SK-N-SH (cell line): ENCODE measurements around the gene RIT1. TPM values are rescaled to one million over a fixed set of nuclear protein-coding genes. Genes with fewer than 3 reads are reported as not detected.

Experiments
- CTCF ChIA-PET: fragments of 300-600, 350-600 bp; formaldehyde crosslinking; extraction: SDS; loops from one replicate; lab custom pipeline; 2021; lab: Yijun Ruan, JAX
- POLR2A ChIA-PET: fragments of 350-600 bp; sonication (Branson Sonifier 250); formaldehyde crosslinking; extraction: SDS; loops from one replicate; lab custom pipeline; 2020; ENCODE audit warnings: antibody characterized with exemption, inconsistent platforms; lab: Yijun Ruan, JAX
- DNase-seq: peaks from one replicate; pipeline ENCODE4 v3.0.0; 2012
- H2AFZ ChIP-seq: fragments of 200-600 bp; sonication (generic); 2 replicates; pipeline ENCODE4 v1.8.1; 2016; ENCODE audit warnings: antibody characterized with exemption, mild to moderate bottlenecking, low read depth
- H3F3A ChIP-seq: fragments of 200-600 bp; sonication (generic); replicated peaks from 2 replicates; pipeline ENCODE3; 2016; ENCODE audit warnings: antibody characterized with exemption, mild to moderate bottlenecking; ENCODE audit not compliant: insufficient read depth
- H3K27ac ChIP-seq, 2 experiments: fragments of 200-500 bp in 1 of 2; fragments of 200-600 bp in 1 of 2; sonication (Bioruptor generic) in 1 of 2; sonication (generic), shearing (Covaris generic) in 1 of 2; 2 replicates each; pipeline versions ENCODE4 v1.5.1 to v1.6.1; 2014 to 2016; ENCODE audit warnings: low read depth in 2 of 2, inconsistent platforms in 1 of 2, low read length in 1 of 2, mild to moderate bottlenecking in 1 of 2, mixed read lengths in 1 of 2
- H3K27me3 ChIP-seq: fragments of 200-600 bp; sonication (generic), shearing (Covaris generic); 2 replicates; pipeline ENCODE4 v1.6.1; 2016; ENCODE audit warnings: mixed run types; ENCODE audit not compliant: insufficient read depth
- H3K36me3 ChIP-seq, 2 experiments: fragments of 200-500 bp in 1 of 2; fragments of 200-600 bp in 1 of 2; sonication (Bioruptor generic) in 1 of 2; sonication (generic) in 1 of 2; replicated peaks in 1 of 2; 2 replicates each; pipeline versions ENCODE3 to v1.5.1; 2014 to 2016; ENCODE audit warnings: low read length in 1 of 2, mild to moderate bottlenecking in 1 of 2; ENCODE audit not compliant: insufficient read depth in 2 of 2, control insufficient read depth in 1 of 2
- H3K4me1 ChIP-seq, 2 experiments: fragments of 200-500 bp in 1 of 2; fragments of 200-600 bp in 1 of 2; sonication (Bioruptor generic) in 1 of 2; sonication (generic), shearing (Covaris generic) in 1 of 2; 2 replicates each; pipeline versions ENCODE4 v1.5.1 to v1.6.1; 2014 to 2016; ENCODE audit warnings: low read depth in 1 of 2, low read length in 1 of 2, mixed run types in 1 of 2; ENCODE audit not compliant: insufficient read depth in 2 of 2, control insufficient read depth in 1 of 2
- H3K4me2 ChIP-seq: fragments of 200-600 bp; sonication (generic), shearing (Covaris generic); 2 replicates; pipeline ENCODE4 v1.6.1; 2017; ENCODE audit warnings: mixed run types
- H3K4me3 ChIP-seq, 2 experiments: fragments of 200-500 bp in 1 of 2; fragments of 200-600 bp in 1 of 2; sonication (Bioruptor generic) in 1 of 2; sonication (generic), shearing (Covaris generic) in 1 of 2; 2 replicates each; pipeline versions ENCODE4 v1.5.1 to v1.8.1; 2014 to 2016; ENCODE audit warnings: low read depth in 2 of 2, inconsistent platforms in 1 of 2, low read length in 1 of 2, mild to moderate bottlenecking in 1 of 2, mixed read lengths in 1 of 2, moderate library complexity in 1 of 2
- H3K79me2 ChIP-seq: fragments of 200-600 bp; sonication (generic); 2 replicates; pipeline ENCODE4 v1.8.1; 2017; ENCODE audit warnings: mild to moderate bottlenecking; ENCODE audit not compliant: insufficient read depth
- H3K9ac ChIP-seq: fragments of 200-600 bp; sonication (generic); 2 replicates; pipeline ENCODE4 v1.6.1; 2017; ENCODE audit warnings: mixed run types
- H3K9me2 ChIP-seq: fragments of 200-600 bp; sonication (generic); 2 replicates; pipeline ENCODE4 v1.6.1; 2017; ENCODE audit warnings: mixed run types
- H3K9me3 ChIP-seq: fragments of 200-600 bp; sonication (generic); 2 replicates; pipeline ENCODE4 v1.6.1; 2017; ENCODE audit warnings: mixed run types, mild to moderate bottlenecking, moderate library complexity
- H4K20me1 ChIP-seq: fragments of 200-600 bp; sonication (generic); 2 replicates; pipeline ENCODE4 v1.6.1; 2017; ENCODE audit warnings: mild to moderate bottlenecking, mixed run types; ENCODE audit not compliant: insufficient read depth
- CTCF ChIP-seq: fragments of 200-600 bp; sonication (generic); IDR thresholded peaks from 2 replicates; pipeline ENCODE4 v1.6.1; 2017; ENCODE audit warnings: antibody characterized with exemption, mild to moderate bottlenecking, moderate library complexity
- ELF1 ChIP-seq: IDR thresholded peaks from 2 replicates; pipeline ENCODE4 v1.4.0; 2012
- EP300 ChIP-seq, 2 experiments: IDR thresholded peaks; 2 replicates each; pipeline versions ENCODE4 v1.4.0 to v1.6.1; 2012; ENCODE audit warnings: borderline replicate concordance in 1 of 2, low read depth in 1 of 2, low read length in 1 of 2
- EZH2phosphoT487 ChIP-seq: fragments of 200-600 bp; sonication (generic); IDR thresholded peaks from 2 replicates; pipeline ENCODE4 v1.6.1; 2017; ENCODE audit warnings: low read depth, mixed run types, mild to moderate bottlenecking, antibody characterized with exemption, moderate library complexity, borderline replicate concordance
- FOXM1 ChIP-seq: IDR thresholded peaks from 2 replicates; pipeline ENCODE4 v1.4.0; 2012; ENCODE audit warnings: low read depth, mild to moderate bottlenecking
- GABPA ChIP-seq: IDR thresholded peaks from 2 replicates; pipeline ENCODE4 v1.4.0; 2012; ENCODE audit warnings: low read depth, mild to moderate bottlenecking
- IRF3 ChIP-seq: fragments of 150-350 bp; IDR thresholded peaks from 2 replicates; pipeline ENCODE4 v1.6.1; 2016; ENCODE audit warnings: mild to moderate bottlenecking, low read depth, low read length
- JUND ChIP-seq: IDR thresholded peaks from 2 replicates; pipeline ENCODE4 v1.4.0; 2012
- NFIC ChIP-seq: IDR thresholded peaks from 2 replicates; pipeline ENCODE4 v1.4.0; 2012; ENCODE audit warnings: borderline replicate concordance
- NRF1 ChIP-seq: IDR thresholded peaks from 2 replicates; pipeline ENCODE4 v1.6.1; 2012; ENCODE audit warnings: low read depth, mild to moderate bottlenecking, low read length
- PBX3 ChIP-seq: IDR thresholded peaks from 2 replicates; pipeline ENCODE4; 2012
- RAD21 ChIP-seq: IDR thresholded peaks from 2 replicates; pipeline ENCODE4 v1.6.1; 2012; ENCODE audit warnings: mild to moderate bottlenecking, low read length
- SMC3 ChIP-seq: IDR thresholded peaks from 2 replicates; pipeline ENCODE4 v1.6.1; 2012; ENCODE audit warnings: low read depth, low read length, improper control_type of control experiment
- WGBS: methylation state at CpG from one replicate; pipeline ENCODE4 v1.1.6; 2017; ENCODE audit warnings: low lambda C conversion rate; 5-methylcytosine and 5-hydroxymethylcytosine counted together
- polyA plus RNA-seq, 3 experiments: library from polyadenylated mRNA; depleted of rRNA; stranded (reverse); fragments of >200 nt; gene quantifications; 2 replicates each; pipeline ENCODE4 v1.2.3, GENCODE V29; 2012

RIT1 gene
- polyA plus RNA-seq, 1 of the 3 experiments (the other 2 are of a cell fraction) = 28.8 TPM

GRCh38 chr1:155938220-155938627, 27.1 kb upstream of the RIT1 start:
- H3F3A ChIP-seq = peaks cover 37% of the 10 kb centered on the region
- H3K27ac ChIP-seq = peak overlapping the region in 1 of 2 experiments; percentile 49; a peak in 2 of 4 replicates
- H3K9ac ChIP-seq = no peak overlapping the region
- CTCF ChIA-PET = interaction anchor here (0.6 to 5.2 kb wide), 33 partner anchors 11 to 1109 kb away, joined by 3 to 83 read pairs (median 3); partner anchors contain the start of genes ARHGEF2, SSR2 and SYT11
- H3K36me3 ChIP-seq = peaks cover 0 to 2% of the 10 kb centered on the region in 2 experiments
- no peaks in the 10 kb centered on the region for H3K27me3 ChIP-seq
- no peak overlapping the region for H3K4me3 ChIP-seq
- H3K4me1 ChIP-seq = peaks cover 19 to 23% of the 10 kb centered on the region in 2 experiments
- no peaks in the 10 kb centered on the region for H3K9me2 ChIP-seq
- H2AFZ ChIP-seq = no peak overlapping the region; the same call in 1 of the 2 replicates
- WGBS = 5% methylated on average over 1 of the region's 1 CpG
- no peak for TF ChIP-seq FOXM1
- peak; percentile 89 for TF ChIP-seq SMC3
- TF ChIP-seq CTCF = peak; percentile 75
- TF ChIP-seq NRF1 = 0 out of 2 replicates have a peak, but pooled peaks have one; percentile 1
- no peak for TF ChIP-seq PBX3
- no peak for TF ChIP-seq EZH2phosphoT487
- no peak for TF ChIP-seq EP300 (IDR thresholded peaks at IDR 0.05; ENCODE audit: borderline replicate concordance in 1 of 2, low read depth in 1 of 2, low read length in 1 of 2)
- TF ChIP-seq NFIC = no peak
- TF ChIP-seq RAD21 = peak; percentile 90
- H4K20me1 ChIP-seq = no peaks in the 10 kb centered on the region
- H3K9me3 ChIP-seq = no peaks in the 10 kb centered on the region
- H3K4me2 ChIP-seq = no peak overlapping the region
- peaks cover 15% of the 10 kb centered on the region for H3K79me2 ChIP-seq
- DNase-seq = peak; percentile 71
- POLR2A ChIA-PET = interaction anchor here (0.6 kb wide), 1 partner anchor 79 kb away, joined by 3 read pairs; the partner anchor contains the start of gene SYT11

GRCh38 chr1:155934936-155935590, 23.9 kb upstream of the RIT1 start:
- ChIA-PET CTCF (interaction anchor here (0.6 to 3.4 kb wide), 6 partner anchors 9 to 131 kb away, joined by 3 to 18 read pairs (median 6); partner anchors contain the start of genes ARHGEF2 and UBQLN4), POLR2A (interaction anchor here (1.1 to 2.2 kb wide), 11 partner anchors 14 to 91 kb away, joined by 3 to 14 read pairs (median 4); partner anchors contain the start of genes ARHGEF2 and SYT11)
- H2AFZ ChIP-seq = peak overlapping the region; percentile 95
- peaks cover 47% of the 10 kb centered on the region for H3K79me2 ChIP-seq
- peaks cover 27% of the 10 kb centered on the region for H3F3A ChIP-seq
- TF ChIP-seq IRF3 (no peak), JUND (no peak), NFIC (no peak), ELF1 (no peak), GABPA (no peak)
- peak overlapping the region; percentile 97 for H3K4me2 ChIP-seq
- H4K20me1 ChIP-seq = peaks cover 31% of the 10 kb centered on the region
- peak overlapping the region; percentile 98 for H3K9ac ChIP-seq
- peak overlapping the region; percentile 93 to 97 for H3K27ac ChIP-seq
- H3K4me3 ChIP-seq = peak overlapping the region; percentile 76 to 86
- peaks cover 22 to 27% of the 10 kb centered on the region in 2 experiments for H3K36me3 ChIP-seq
- H3K4me1 ChIP-seq = peaks cover 22 to 25% of the 10 kb centered on the region in 2 experiments
- H3K9me2 ChIP-seq = no peaks in the 10 kb centered on the region
- WGBS = 78% methylated on average over 24 of the region's 24 CpGs
- DNase-seq = peak; percentile 20
- H3K27me3 ChIP-seq = no peaks in the 10 kb centered on the region
- no peaks in the 10 kb centered on the region for H3K9me3 ChIP-seq
